ENCODE measurements around the gene LUZP2. TPM values are rescaled to one million over a fixed set of nuclear protein-coding genes. Genes with fewer than 3 reads are reported as not detected.

The LUZP2 gene
- total RNA-seq, 6 donors from 2014 or later: 0.20 to 0.46 (median 0.23) TPM; not detected in 3

DNA sequence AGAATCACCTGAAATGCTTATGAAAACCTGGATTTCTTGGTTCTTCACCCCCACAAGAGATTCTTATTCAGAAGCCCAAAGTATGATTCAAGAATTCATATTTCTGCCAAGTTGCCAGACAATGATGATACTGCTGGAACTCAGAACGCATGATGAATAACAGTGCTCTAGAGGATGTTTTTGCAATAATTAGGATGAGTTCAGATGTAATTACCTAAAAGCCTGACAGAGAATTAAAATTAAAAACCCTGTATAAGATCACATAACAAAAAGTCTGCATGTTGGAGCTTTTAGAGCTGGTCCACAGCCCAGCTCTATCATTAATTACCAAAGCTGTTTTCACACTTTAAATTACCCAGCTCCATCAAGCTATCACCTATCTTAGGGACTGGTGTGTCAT is 211.8 kb downstream of the LUZP2 start:
- no peak for ATAC-seq (ENCODE audit: low FRiP score in 2 of 2)
- WGBS, 2 donors: 95 to 97% methylated on average over 1 of the region's 1 CpG
- no peaks in the 10 kb centered on the region for H3K4me1 ChIP-seq
- DNase-seq: no peak
- no peaks in the 10 kb centered on the region for H3K27me3 ChIP-seq
- H3K36me3 ChIP-seq: no peaks in the 10 kb centered on the region
- TF ChIP-seq EP300 (IDR thresholded peaks at IDR 0.05): no peak
- TF ChIP-seq POLR2A (IDR thresholded peaks at IDR 0.05): no peak
- no peak for TF ChIP-seq POLR2AphosphoS5 (IDR thresholded peaks at IDR 0.05)
- TF ChIP-seq CTCF (IDR thresholded peaks at IDR 0.05): no peak
- H3K9me3 ChIP-seq: no peaks in the 10 kb centered on the region
- no peak overlapping the region for H3K4me3 ChIP-seq
- H3K27ac ChIP-seq: no peak overlapping the region

DNA sequence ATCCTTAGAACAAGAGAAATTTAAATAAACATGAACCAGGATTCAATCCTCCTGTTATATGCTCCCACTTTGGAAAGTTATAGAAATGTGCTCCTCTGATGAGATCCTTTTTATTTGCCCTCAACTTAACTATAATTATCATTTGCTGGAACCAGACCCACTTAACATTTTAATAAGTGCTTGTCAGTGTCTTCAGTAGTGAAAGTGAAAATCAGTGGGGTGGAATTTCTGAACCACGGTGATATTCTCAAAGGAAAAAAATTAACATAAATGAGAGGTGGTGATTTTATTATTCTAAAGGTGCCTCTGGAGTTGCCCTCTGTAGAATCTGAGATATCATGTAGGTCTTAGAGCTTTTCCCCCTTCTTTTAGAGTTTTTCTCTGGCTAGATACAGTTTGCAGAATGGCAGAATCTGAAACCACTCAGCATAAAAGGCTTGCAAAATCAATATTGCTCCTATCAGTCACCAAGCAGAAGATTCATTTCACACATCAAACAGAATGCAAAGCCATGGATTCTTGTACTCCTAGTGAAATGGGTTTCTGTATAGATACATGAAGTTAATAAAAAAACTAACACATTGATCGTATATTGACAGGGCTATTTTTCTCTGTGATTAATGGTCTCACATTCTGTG is 213.2 kb downstream of the LUZP2 start:
- H3K4me1 ChIP-seq: no peaks in the 10 kb centered on the region
- no peak overlapping the region for H3K27ac ChIP-seq
- DNase-seq: no peak
- H3K9me3 ChIP-seq: no peaks in the 10 kb centered on the region
- H3K27me3 ChIP-seq: no peaks in the 10 kb centered on the region
- no peak for ATAC-seq (ENCODE audit: low FRiP score in 2 of 2)
- no peaks in the 10 kb centered on the region for H3K36me3 ChIP-seq
- WGBS, 2 donors: 68 to 75% methylated on average over 2 of the region's 2 CpGs
- no peak overlapping the region for H3K4me3 ChIP-seq
- TF ChIP-seq POLR2AphosphoS5 (IDR thresholded peaks at IDR 0.05): no peak

DNA sequence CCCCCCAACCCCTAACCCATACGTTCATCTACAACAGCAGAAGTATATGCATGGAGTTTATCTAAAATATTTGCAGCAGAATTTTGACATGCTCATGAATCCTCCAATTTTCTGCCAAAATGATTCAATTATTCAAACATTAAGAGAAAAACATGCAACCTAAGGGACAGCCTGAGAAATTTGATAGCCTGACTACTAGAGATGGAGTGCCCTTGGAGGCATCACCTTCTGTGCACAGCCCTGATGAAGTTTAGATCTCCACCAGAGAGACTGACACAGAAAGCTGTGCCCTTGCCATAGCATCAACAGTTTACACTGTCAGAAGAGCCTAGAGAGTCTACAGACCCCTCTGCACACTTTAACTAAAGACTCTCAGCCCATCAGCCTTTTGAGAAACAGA is 217.7 kb downstream of the LUZP2 start:
- TF ChIP-seq POLR2AphosphoS5 (IDR thresholded peaks at IDR 0.05) (no peak), CTCF (IDR thresholded peaks at IDR 0.05) (no peak), EP300 (IDR thresholded peaks at IDR 0.05) (no peak), POLR2A (IDR thresholded peaks at IDR 0.05) (no peak)
- 78 to 84% methylated on average over 1 of the region's 1 CpG for WGBS, 2 donors
- DNase-seq: no peak
- no peaks in the 10 kb centered on the region for H3K4me1 ChIP-seq
- no peak overlapping the region for H3K4me3 ChIP-seq
- no peaks in the 10 kb centered on the region for H3K27me3 ChIP-seq
- no peaks in the 10 kb centered on the region for H3K36me3 ChIP-seq
- ATAC-seq (ENCODE audit: low FRiP score in 2 of 2): no peak
- H3K9me3 ChIP-seq: no peaks in the 10 kb centered on the region
- H3K27ac ChIP-seq: no peak overlapping the region

GRCh38 chr11:24716403-24716802 is 219.6 kb downstream of the LUZP2 start:
- H3K27ac ChIP-seq: no peak overlapping the region
- TF ChIP-seq EP300 (IDR thresholded peaks at IDR 0.05): no peak
- TF ChIP-seq POLR2AphosphoS5 (IDR thresholded peaks at IDR 0.05): no peak
- TF ChIP-seq CTCF (IDR thresholded peaks at IDR 0.05): no peak
- no peak for TF ChIP-seq POLR2A (IDR thresholded peaks at IDR 0.05)
- H3K4me1 ChIP-seq: no peaks in the 10 kb centered on the region
- H3K4me3 ChIP-seq: no peak overlapping the region
- DNase-seq: no peak
- no peaks in the 10 kb centered on the region for H3K36me3 ChIP-seq
- WGBS, 2 donors: 50 to 67% methylated on average over 5 of the region's 5 CpGs
- no peaks in the 10 kb centered on the region for H3K27me3 ChIP-seq
- H3K9me3 ChIP-seq: no peaks in the 10 kb centered on the region
- no peak for ATAC-seq (ENCODE audit: low FRiP score in 2 of 2)

DNA sequence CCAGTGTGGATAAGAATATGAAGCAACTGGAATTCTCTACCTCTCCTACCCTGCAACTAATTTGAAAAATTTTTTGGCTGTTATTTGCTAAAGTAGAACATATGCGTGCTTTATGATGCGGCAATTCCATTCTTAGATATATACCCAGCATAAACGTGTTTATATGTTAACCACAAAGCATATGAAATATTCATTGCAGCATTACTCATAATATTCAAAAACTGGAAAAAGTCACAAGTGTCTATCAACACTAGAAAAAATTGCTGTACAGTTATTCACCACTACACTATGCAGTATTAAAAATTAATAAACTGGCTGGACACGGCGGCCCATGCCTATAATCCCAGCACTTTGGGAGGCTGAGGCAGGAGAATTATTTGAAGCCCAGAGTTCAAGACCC is 226.4 kb downstream of the LUZP2 start:
- whole genome bisulfite sequencing, 2 donors: 91 to 96% methylated on average over 5 of the region's 5 CpGs
- H3K36me3 ChIP-seq: no peaks in the 10 kb centered on the region
- H3K27me3 ChIP-seq: no peaks in the 10 kb centered on the region
- H3K4me3 ChIP-seq: no peak overlapping the region
- DNase-seq (no peak), ATAC-seq (ENCODE audit: low FRiP score in 2 of 2) (no peak)
- TF ChIP-seq POLR2A (IDR thresholded peaks at IDR 0.05) (no peak), POLR2AphosphoS5 (IDR thresholded peaks at IDR 0.05) (no peak), CTCF (IDR thresholded peaks at IDR 0.05) (no peak), EP300 (IDR thresholded peaks at IDR 0.05) (no peak)
- no peaks in the 10 kb centered on the region for H3K9me3 ChIP-seq
- no peak overlapping the region for H3K27ac ChIP-seq
- no peaks in the 10 kb centered on the region for H3K4me1 ChIP-seq
